Ovary (tissue), 3 donors: ENCODE results near the gene DHX8.

ENCODE experiments used
- POLR2A ChIP-seq: fragments of 450-650 bp; IDR thresholded peaks from one replicate; pipeline ENCODE4 v1.6.1; 2017; ENCODE audit warnings: antibody characterized with exemption, mild to moderate bottlenecking, moderate library complexity
- TF ChIP-seq, protein P1 (sequence below), 3 donors: fragments of 450-650 bp in 2 of 3; fragments of 200-600 bp in 1 of 3; IDR thresholded peaks; one replicate each; pipeline versions ENCODE4 v1.5.1 to v1.8.0; 2016 to 2022; ENCODE audit warnings: antibody characterized with exemption in 3 of 3, mild to moderate bottlenecking in 1 of 3
- donor health status: DM: no; HTN: no; CAD: no.

GRCh38 chr17:43542859-43543258 is 59.1 kb downstream of the DHX8 start:
- TF ChIP-seq, protein P1, sequence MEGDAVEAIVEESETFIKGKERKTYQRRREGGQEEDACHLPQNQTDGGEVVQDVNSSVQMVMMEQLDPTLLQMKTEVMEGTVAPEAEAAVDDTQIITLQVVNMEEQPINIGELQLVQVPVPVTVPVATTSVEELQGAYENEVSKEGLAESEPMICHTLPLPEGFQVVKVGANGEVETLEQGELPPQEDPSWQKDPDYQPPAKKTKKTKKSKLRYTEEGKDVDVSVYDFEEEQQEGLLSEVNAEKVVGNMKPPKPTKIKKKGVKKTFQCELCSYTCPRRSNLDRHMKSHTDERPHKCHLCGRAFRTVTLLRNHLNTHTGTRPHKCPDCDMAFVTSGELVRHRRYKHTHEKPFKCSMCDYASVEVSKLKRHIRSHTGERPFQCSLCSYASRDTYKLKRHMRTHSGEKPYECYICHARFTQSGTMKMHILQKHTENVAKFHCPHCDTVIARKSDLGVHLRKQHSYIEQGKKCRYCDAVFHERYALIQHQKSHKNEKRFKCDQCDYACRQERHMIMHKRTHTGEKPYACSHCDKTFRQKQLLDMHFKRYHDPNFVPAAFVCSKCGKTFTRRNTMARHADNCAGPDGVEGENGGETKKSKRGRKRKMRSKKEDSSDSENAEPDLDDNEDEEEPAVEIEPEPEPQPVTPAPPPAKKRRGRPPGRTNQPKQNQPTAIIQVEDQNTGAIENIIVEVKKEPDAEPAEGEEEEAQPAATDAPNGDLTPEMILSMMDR (IDR thresholded peaks at IDR 0.05), result no peak
- no peak for TF ChIP-seq POLR2A
